GM12878 (cell line): Measurements from ENCODE around the gene PRPS2. TPM values are rescaled to one million over a fixed set of nuclear protein-coding genes. Genes with fewer than 3 reads are reported as not detected.
A peak's percentile ranks its signal among the peaks of the same experiment; 100 is the strongest.

Experiments used
- BMI1 ChIP-seq: fragments of 450-650 bp; IDR thresholded peaks from 2 replicates; pipeline ENCODE4 v1.6.1; 2016; ENCODE audit warnings: mild to moderate bottlenecking, moderate library complexity, borderline replicate concordance
- CHD1 ChIP-seq: IDR thresholded peaks from 2 replicates; pipeline ENCODE4 v1.6.1; 2012; ENCODE audit warnings: low read depth, low read length, improper control_type of control experiment
- EGR1 ChIP-seq, 2 experiments: IDR thresholded peaks; 1 replicate in 1 of 2; 2 replicates in 1 of 2; pipeline ENCODE4 v1.6.1; 2011 to 2012; ENCODE audit warnings: low read depth in 2 of 2, low read length in 2 of 2, borderline replicate concordance in 1 of 2, mild to moderate bottlenecking in 1 of 2, moderate library complexity in 1 of 2
- HDAC6 ChIP-seq: fragments of 200-600 bp; sonication (generic); IDR thresholded peaks from one replicate; pipeline ENCODE4 v1.8.0; 2017; ENCODE audit warnings: antibody characterized with exemption; ENCODE audit not compliant: unreplicated experiment
- HDGF ChIP-seq: fragments of 450-650 bp; IDR thresholded peaks from 2 replicates; pipeline ENCODE4 v1.6.1; 2016; ENCODE audit warnings: antibody characterized with exemption
- IKZF1 ChIP-seq: fragments of 450-650 bp; conservative IDR thresholded peaks from 2 replicates; pipeline ENCODE4 v1.6.1; 2017; ENCODE audit warnings: antibody characterized with exemption, mild to moderate bottlenecking
- JUND ChIP-seq: IDR thresholded peaks from 2 replicates; pipeline ENCODE4 v1.6.1; 2012; ENCODE audit warnings: low read depth, mild to moderate bottlenecking, low read length, improper control_type of control experiment, moderate library complexity
- MEF2B ChIP-seq: fragments of 450-650 bp; IDR thresholded peaks from 2 replicates; pipeline ENCODE4 v1.6.1; 2018; ENCODE audit warnings: mild to moderate bottlenecking, moderate library complexity; ENCODE audit not compliant: partially characterized antibody, poor library complexity, severe bottlenecking
- NFXL1 ChIP-seq: fragments of 450-650 bp; IDR thresholded peaks from 2 replicates; pipeline ENCODE4 v1.6.1; 2017; ENCODE audit warnings: antibody characterized with exemption, mild to moderate bottlenecking, borderline replicate concordance
- PAX5 ChIP-seq: IDR thresholded peaks from 2 replicates; pipeline ENCODE4 v1.6.1; 2011; ENCODE audit warnings: low read depth, low read length, borderline replicate concordance
- RAD21 ChIP-seq: IDR thresholded peaks from 2 replicates; pipeline ENCODE4 v1.6.1; 2011; ENCODE audit warnings: mild to moderate bottlenecking, low read depth, low read length, moderate library complexity; ENCODE audit not compliant: insufficient read depth
- RB1 ChIP-seq: fragments of 450-650 bp; formaldehyde crosslinking; IDR thresholded peaks from 2 replicates; pipeline ENCODE4 v1.6.1; 2017; ENCODE audit warnings: mild to moderate bottlenecking, borderline replicate concordance
- RUNX3 ChIP-seq: IDR thresholded peaks from 2 replicates; pipeline ENCODE4 v1.6.1; 2012; ENCODE audit warnings: low read length, inconsistent platforms
- SMC3 ChIP-seq: IDR thresholded peaks from 2 replicates; pipeline ENCODE4 v1.6.1; 2011; ENCODE audit warnings: low read length, improper control_type of control experiment, borderline replicate concordance
- SP1 ChIP-seq: IDR thresholded peaks from one replicate; pipeline ENCODE4 v1.6.1; 2011; ENCODE audit warnings: low read depth, low read length
- YY1 ChIP-seq: IDR thresholded peaks from 2 replicates; pipeline ENCODE4 v1.6.1; 2011; ENCODE audit warnings: low read depth, mild to moderate bottlenecking, low read length
- ZBED1 ChIP-seq: IDR thresholded peaks from 2 replicates; pipeline ENCODE4 v1.6.1; 2016; ENCODE audit warnings: borderline replicate concordance
- ZNF207 ChIP-seq: fragments of 450-650 bp; IDR thresholded peaks from 2 replicates; pipeline ENCODE4 v1.6.1; 2014; ENCODE audit warnings: antibody characterized with exemption, mild to moderate bottlenecking, borderline replicate concordance
- ZNF274 ChIP-seq: IDR thresholded peaks from one replicate; pipeline ENCODE4 v1.8.0; 2011; ENCODE audit not compliant: insufficient read length, insufficient read depth
- ZNF622 ChIP-seq: fragments of 450-650 bp; IDR thresholded peaks from 2 replicates; pipeline ENCODE4 v1.6.1; 2017; ENCODE audit warnings: mild to moderate bottlenecking, inconsistent platforms
- polyA plus RNA-seq, 11 experiments: library from polyadenylated mRNA; depleted of rRNA in 4 of 11; unstranded in 6 of 11; stranded (reverse) in 5 of 11; fragments of >200 nt; fragmentation: Nextera tagmentation in 4 of 11; fragmentation: Illumina TruSeq in 1 of 11; extraction: Ambion mirVana in 4 of 11; extraction: Trizol in 1 of 11; gene quantifications; 1 replicate in 1 of 11; 2 replicates in 10 of 11; pipeline versions ENCODE4 v1.2.1 to v1.2.3, GENCODE V29; 2011 to 2016; ENCODE audit warnings: inconsistent platforms in 2 of 11, missing spikeins in 2 of 11, low read depth in 1 of 11
- total RNA-seq, 4 experiments: library from RNA; depleted of rRNA in 3 of 4; stranded (reverse); fragments of >200 nt in 3 of 4; fragmentation: Illumina TruSeq in 1 of 4; extraction: Trizol in 1 of 4; gene quantifications; 2 replicates each; pipeline versions ENCODE4 v1.2.1 to v1.2.3, GENCODE V29; 2013 to 2021
- TF ChIP-seq, protein P1 (sequence below): fragments of 450-650 bp; IDR thresholded peaks from 2 replicates; pipeline ENCODE4 v1.6.1; 2017; ENCODE audit warnings: antibody characterized with exemption, mild to moderate bottlenecking, moderate library complexity
- TF ChIP-seq, protein P2 (sequence below), 3 experiments: IDR thresholded peaks in 2 of 3; conservative IDR thresholded peaks in 1 of 3; 2 replicates each; pipeline ENCODE4 v1.5.1; 2011; ENCODE audit warnings: low read depth in 3 of 3, low read length in 3 of 3, mild to moderate bottlenecking in 3 of 3, control low read depth in 2 of 3, moderate library complexity in 2 of 3, inconsistent platforms in 1 of 3, mixed read lengths in 1 of 3; ENCODE audit not compliant: control insufficient read depth in 2 of 3, insufficient read depth in 1 of 3; ENCODE audit errors: extremely low read depth in 1 of 3
- TF ChIP-seq, protein P3 (sequence below): fragments of 450-650 bp; IDR thresholded peaks from 2 replicates; pipeline ENCODE4 v1.6.1; 2017; ENCODE audit warnings: mild to moderate bottlenecking, moderate library complexity
- TF ChIP-seq, protein P4 (sequence below): IDR thresholded peaks from 2 replicates; pipeline ENCODE4 v1.6.1; 2012; ENCODE audit warnings: low read depth, low read length, improper control_type of control experiment

Gene PRPS2
- total and polyA plus RNA-seq, 10 of the 15 experiments (the other 5 are each of a cell fraction or from before 2014, with no cell fraction given) = 44.1 to 102 (median 58.2) TPM

DNA sequence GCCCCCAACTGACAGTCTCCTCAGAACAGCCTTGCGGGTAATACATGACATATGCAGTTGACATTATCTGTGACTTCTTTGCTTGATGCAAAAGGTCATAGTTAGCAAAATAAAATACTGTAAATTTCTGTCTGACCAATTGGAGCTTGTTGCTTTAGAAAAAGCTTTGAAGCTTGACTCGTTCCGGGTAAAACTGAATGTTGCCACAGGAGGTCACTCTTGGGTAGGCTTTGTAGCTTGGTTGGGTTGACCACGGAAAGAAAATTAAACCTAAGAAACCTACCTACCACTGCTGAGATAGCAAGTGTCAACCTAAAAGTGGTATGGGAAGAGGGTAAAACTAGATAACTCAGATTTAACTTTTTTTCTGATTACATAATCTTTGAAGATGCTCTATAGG is 23.2 kb downstream of the PRPS2 start (continued):
- TF ChIP-seq, protein P1, sequence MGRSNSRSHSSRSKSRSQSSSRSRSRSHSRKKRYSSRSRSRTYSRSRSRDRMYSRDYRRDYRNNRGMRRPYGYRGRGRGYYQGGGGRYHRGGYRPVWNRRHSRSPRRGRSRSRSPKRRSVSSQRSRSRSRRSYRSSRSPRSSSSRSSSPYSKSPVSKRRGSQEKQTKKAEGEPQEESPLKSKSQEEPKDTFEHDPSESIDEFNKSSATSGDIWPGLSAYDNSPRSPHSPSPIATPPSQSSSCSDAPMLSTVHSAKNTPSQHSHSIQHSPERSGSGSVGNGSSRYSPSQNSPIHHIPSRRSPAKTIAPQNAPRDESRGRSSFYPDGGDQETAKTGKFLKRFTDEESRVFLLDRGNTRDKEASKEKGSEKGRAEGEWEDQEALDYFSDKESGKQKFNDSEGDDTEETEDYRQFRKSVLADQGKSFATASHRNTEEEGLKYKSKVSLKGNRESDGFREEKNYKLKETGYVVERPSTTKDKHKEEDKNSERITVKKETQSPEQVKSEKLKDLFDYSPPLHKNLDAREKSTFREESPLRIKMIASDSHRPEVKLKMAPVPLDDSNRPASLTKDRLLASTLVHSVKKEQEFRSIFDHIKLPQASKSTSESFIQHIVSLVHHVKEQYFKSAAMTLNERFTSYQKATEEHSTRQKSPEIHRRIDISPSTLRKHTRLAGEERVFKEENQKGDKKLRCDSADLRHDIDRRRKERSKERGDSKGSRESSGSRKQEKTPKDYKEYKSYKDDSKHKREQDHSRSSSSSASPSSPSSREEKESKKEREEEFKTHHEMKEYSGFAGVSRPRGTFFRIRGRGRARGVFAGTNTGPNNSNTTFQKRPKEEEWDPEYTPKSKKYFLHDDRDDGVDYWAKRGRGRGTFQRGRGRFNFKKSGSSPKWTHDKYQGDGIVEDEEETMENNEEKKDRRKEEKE = no peak
- TF ChIP-seq MEF2B = no peak
- peak; percentile 67 for TF ChIP-seq RUNX3
- TF ChIP-seq YY1 = peak; percentile 51; the same call in 1 of the 2 replicates
- no peak for TF ChIP-seq EGR1 (IDR thresholded peaks at IDR 0.05; ENCODE audit: borderline replicate concordance in 1 of 2, low read depth in 2 of 2, low read length in 2 of 2)
- TF ChIP-seq ZNF622 = no peak
- TF ChIP-seq NFXL1 = no peak
- TF ChIP-seq SMC3 = peak; percentile 98
- TF ChIP-seq ZNF207 = no peak; the same call in 1 of the 2 replicates
- TF ChIP-seq PAX5 = no peak
- TF ChIP-seq, protein P2, sequence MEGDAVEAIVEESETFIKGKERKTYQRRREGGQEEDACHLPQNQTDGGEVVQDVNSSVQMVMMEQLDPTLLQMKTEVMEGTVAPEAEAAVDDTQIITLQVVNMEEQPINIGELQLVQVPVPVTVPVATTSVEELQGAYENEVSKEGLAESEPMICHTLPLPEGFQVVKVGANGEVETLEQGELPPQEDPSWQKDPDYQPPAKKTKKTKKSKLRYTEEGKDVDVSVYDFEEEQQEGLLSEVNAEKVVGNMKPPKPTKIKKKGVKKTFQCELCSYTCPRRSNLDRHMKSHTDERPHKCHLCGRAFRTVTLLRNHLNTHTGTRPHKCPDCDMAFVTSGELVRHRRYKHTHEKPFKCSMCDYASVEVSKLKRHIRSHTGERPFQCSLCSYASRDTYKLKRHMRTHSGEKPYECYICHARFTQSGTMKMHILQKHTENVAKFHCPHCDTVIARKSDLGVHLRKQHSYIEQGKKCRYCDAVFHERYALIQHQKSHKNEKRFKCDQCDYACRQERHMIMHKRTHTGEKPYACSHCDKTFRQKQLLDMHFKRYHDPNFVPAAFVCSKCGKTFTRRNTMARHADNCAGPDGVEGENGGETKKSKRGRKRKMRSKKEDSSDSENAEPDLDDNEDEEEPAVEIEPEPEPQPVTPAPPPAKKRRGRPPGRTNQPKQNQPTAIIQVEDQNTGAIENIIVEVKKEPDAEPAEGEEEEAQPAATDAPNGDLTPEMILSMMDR (IDR thresholded peaks at IDR 0.05 in 2 of 3, conservative IDR thresholded peaks at IDR 0.05 in 1 of 3; ENCODE audit: control insufficient read depth in 2 of 3, extremely low read depth in 1 of 3, insufficient read depth in 1 of 3, low read depth in 3 of 3, low read length in 3 of 3) = peak; percentile 66 to 86 (median 69)
- no peak for TF ChIP-seq JUND
- no peak for TF ChIP-seq SP1
- no peak for TF ChIP-seq HDAC6
- TF ChIP-seq BMI1 = no peak
- TF ChIP-seq CHD1 = no peak
- TF ChIP-seq RB1 = peak; percentile 38; the same call in 1 of the 2 replicates
- no peak for TF ChIP-seq IKZF1
- TF ChIP-seq HDGF = no peak
- no peak for TF ChIP-seq ZBED1
- TF ChIP-seq ZNF274 = no peak
- TF ChIP-seq, protein P3, sequence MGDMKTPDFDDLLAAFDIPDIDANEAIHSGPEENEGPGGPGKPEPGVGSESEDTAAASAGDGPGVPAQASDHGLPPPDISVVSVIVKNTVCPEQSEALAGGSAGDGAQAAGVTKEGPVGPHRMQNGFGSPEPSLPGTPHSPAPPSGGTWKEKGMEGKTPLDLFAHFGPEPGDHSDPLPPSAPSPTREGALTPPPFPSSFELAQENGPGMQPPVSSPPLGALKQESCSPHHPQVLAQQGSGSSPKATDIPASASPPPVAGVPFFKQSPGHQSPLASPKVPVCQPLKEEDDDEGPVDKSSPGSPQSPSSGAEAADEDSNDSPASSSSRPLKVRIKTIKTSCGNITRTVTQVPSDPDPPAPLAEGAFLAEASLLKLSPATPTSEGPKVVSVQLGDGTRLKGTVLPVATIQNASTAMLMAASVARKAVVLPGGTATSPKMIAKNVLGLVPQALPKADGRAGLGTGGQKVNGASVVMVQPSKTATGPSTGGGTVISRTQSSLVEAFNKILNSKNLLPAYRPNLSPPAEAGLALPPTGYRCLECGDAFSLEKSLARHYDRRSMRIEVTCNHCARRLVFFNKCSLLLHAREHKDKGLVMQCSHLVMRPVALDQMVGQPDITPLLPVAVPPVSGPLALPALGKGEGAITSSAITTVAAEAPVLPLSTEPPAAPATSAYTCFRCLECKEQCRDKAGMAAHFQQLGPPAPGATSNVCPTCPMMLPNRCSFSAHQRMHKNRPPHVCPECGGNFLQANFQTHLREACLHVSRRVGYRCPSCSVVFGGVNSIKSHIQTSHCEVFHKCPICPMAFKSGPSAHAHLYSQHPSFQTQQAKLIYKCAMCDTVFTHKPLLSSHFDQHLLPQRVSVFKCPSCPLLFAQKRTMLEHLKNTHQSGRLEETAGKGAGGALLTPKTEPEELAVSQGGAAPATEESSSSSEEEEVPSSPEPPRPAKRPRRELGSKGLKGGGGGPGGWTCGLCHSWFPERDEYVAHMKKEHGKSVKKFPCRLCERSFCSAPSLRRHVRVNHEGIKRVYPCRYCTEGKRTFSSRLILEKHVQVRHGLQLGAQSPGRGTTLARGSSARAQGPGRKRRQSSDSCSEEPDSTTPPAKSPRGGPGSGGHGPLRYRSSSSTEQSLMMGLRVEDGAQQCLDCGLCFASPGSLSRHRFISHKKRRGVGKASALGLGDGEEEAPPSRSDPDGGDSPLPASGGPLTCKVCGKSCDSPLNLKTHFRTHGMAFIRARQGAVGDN = no peak
- TF ChIP-seq RAD21 = peak; percentile 98
- TF ChIP-seq, protein P4, sequence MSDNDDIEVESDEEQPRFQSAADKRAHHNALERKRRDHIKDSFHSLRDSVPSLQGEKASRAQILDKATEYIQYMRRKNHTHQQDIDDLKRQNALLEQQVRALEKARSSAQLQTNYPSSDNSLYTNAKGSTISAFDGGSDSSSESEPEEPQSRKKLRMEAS = no peak
